SK-N-SH (cell line): ENCODE measurements around the gene CSRP2. TPM values are rescaled to one million over a fixed set of nuclear protein-coding genes. Genes with fewer than 3 reads are reported as not detected.

ENCODE experiments used
- CTCF ChIA-PET: fragments of 300-600, 350-600 bp; formaldehyde crosslinking; extraction: SDS; loops from one replicate; lab custom pipeline; 2021; lab: Yijun Ruan, JAX
- POLR2A ChIA-PET: fragments of 350-600 bp; sonication (Branson Sonifier 250); formaldehyde crosslinking; extraction: SDS; loops from one replicate; lab custom pipeline; 2020; ENCODE audit warnings: antibody characterized with exemption, inconsistent platforms; lab: Yijun Ruan, JAX
- DNase-seq: peaks from one replicate; pipeline ENCODE4 v3.0.0; 2012
- H2AFZ ChIP-seq: fragments of 200-600 bp; sonication (generic); 2 replicates; pipeline ENCODE4 v1.8.1; 2016; ENCODE audit warnings: antibody characterized with exemption, mild to moderate bottlenecking, low read depth
- H3F3A ChIP-seq: fragments of 200-600 bp; sonication (generic); replicated peaks from 2 replicates; pipeline ENCODE3; 2016; ENCODE audit warnings: antibody characterized with exemption, mild to moderate bottlenecking; ENCODE audit not compliant: insufficient read depth
- H3K27ac ChIP-seq, 2 experiments: fragments of 200-500 bp in 1 of 2; fragments of 200-600 bp in 1 of 2; sonication (Bioruptor generic) in 1 of 2; sonication (generic), shearing (Covaris generic) in 1 of 2; 2 replicates each; pipeline versions ENCODE4 v1.5.1 to v1.6.1; 2014 to 2016; ENCODE audit warnings: low read depth in 2 of 2, inconsistent platforms in 1 of 2, low read length in 1 of 2, mild to moderate bottlenecking in 1 of 2, mixed read lengths in 1 of 2
- H3K27me3 ChIP-seq: fragments of 200-600 bp; sonication (generic), shearing (Covaris generic); 2 replicates; pipeline ENCODE4 v1.6.1; 2016; ENCODE audit warnings: mixed run types; ENCODE audit not compliant: insufficient read depth
- H3K36me3 ChIP-seq, 2 experiments: fragments of 200-500 bp in 1 of 2; fragments of 200-600 bp in 1 of 2; sonication (Bioruptor generic) in 1 of 2; sonication (generic) in 1 of 2; replicated peaks in 1 of 2; 2 replicates each; pipeline versions ENCODE3 to v1.5.1; 2014 to 2016; ENCODE audit warnings: low read length in 1 of 2, mild to moderate bottlenecking in 1 of 2; ENCODE audit not compliant: insufficient read depth in 2 of 2, control insufficient read depth in 1 of 2
- H3K4me1 ChIP-seq, 2 experiments: fragments of 200-500 bp in 1 of 2; fragments of 200-600 bp in 1 of 2; sonication (Bioruptor generic) in 1 of 2; sonication (generic), shearing (Covaris generic) in 1 of 2; 2 replicates each; pipeline versions ENCODE4 v1.5.1 to v1.6.1; 2014 to 2016; ENCODE audit warnings: low read depth in 1 of 2, low read length in 1 of 2, mixed run types in 1 of 2; ENCODE audit not compliant: insufficient read depth in 2 of 2, control insufficient read depth in 1 of 2
- H3K4me2 ChIP-seq: fragments of 200-600 bp; sonication (generic), shearing (Covaris generic); 2 replicates; pipeline ENCODE4 v1.6.1; 2017; ENCODE audit warnings: mixed run types
- H3K4me3 ChIP-seq, 2 experiments: fragments of 200-500 bp in 1 of 2; fragments of 200-600 bp in 1 of 2; sonication (Bioruptor generic) in 1 of 2; sonication (generic), shearing (Covaris generic) in 1 of 2; 2 replicates each; pipeline versions ENCODE4 v1.5.1 to v1.8.1; 2014 to 2016; ENCODE audit warnings: low read depth in 2 of 2, inconsistent platforms in 1 of 2, low read length in 1 of 2, mild to moderate bottlenecking in 1 of 2, mixed read lengths in 1 of 2, moderate library complexity in 1 of 2
- H3K79me2 ChIP-seq: fragments of 200-600 bp; sonication (generic); 2 replicates; pipeline ENCODE4 v1.8.1; 2017; ENCODE audit warnings: mild to moderate bottlenecking; ENCODE audit not compliant: insufficient read depth
- H3K9ac ChIP-seq: fragments of 200-600 bp; sonication (generic); 2 replicates; pipeline ENCODE4 v1.6.1; 2017; ENCODE audit warnings: mixed run types
- H3K9me2 ChIP-seq: fragments of 200-600 bp; sonication (generic); 2 replicates; pipeline ENCODE4 v1.6.1; 2017; ENCODE audit warnings: mixed run types
- H3K9me3 ChIP-seq: fragments of 200-600 bp; sonication (generic); 2 replicates; pipeline ENCODE4 v1.6.1; 2017; ENCODE audit warnings: mixed run types, mild to moderate bottlenecking, moderate library complexity
- H4K20me1 ChIP-seq: fragments of 200-600 bp; sonication (generic); 2 replicates; pipeline ENCODE4 v1.6.1; 2017; ENCODE audit warnings: mild to moderate bottlenecking, mixed run types; ENCODE audit not compliant: insufficient read depth
- CHD2 ChIP-seq: fragments of 150-350 bp; IDR thresholded peaks from 2 replicates; pipeline ENCODE4 v1.6.1; 2018; ENCODE audit warnings: low read length; ENCODE audit not compliant: partially characterized antibody
- FOSL2 ChIP-seq: IDR thresholded peaks from 2 replicates; pipeline ENCODE4 v1.4.0; 2012; ENCODE audit warnings: low read depth, mild to moderate bottlenecking, moderate library complexity, borderline replicate concordance
- GABPA ChIP-seq: IDR thresholded peaks from 2 replicates; pipeline ENCODE4 v1.4.0; 2012; ENCODE audit warnings: low read depth, mild to moderate bottlenecking
- JUND ChIP-seq: IDR thresholded peaks from 2 replicates; pipeline ENCODE4 v1.4.0; 2012
- MEF2A ChIP-seq: IDR thresholded peaks from 2 replicates; pipeline ENCODE4 v1.4.0; 2012; ENCODE audit warnings: low read depth, borderline replicate concordance
- NFIC ChIP-seq: IDR thresholded peaks from 2 replicates; pipeline ENCODE4 v1.4.0; 2012; ENCODE audit warnings: borderline replicate concordance
- NRF1 ChIP-seq: IDR thresholded peaks from 2 replicates; pipeline ENCODE4 v1.6.1; 2012; ENCODE audit warnings: low read depth, mild to moderate bottlenecking, low read length
- POLR2AphosphoS5 ChIP-seq: IDR thresholded peaks from 2 replicates; pipeline ENCODE4 v1.6.1; 2012; ENCODE audit warnings: low read depth, low read length
- RCOR1 ChIP-seq: fragments of 150-350 bp; IDR thresholded peaks from 2 replicates; pipeline ENCODE4 v1.6.1; 2017; ENCODE audit warnings: antibody characterized with exemption, low read length
- RXRA ChIP-seq: IDR thresholded peaks from 2 replicates; pipeline ENCODE4 v1.4.0; 2012; ENCODE audit warnings: low read depth, mild to moderate bottlenecking, borderline replicate concordance
- TEAD4 ChIP-seq: IDR thresholded peaks from 2 replicates; pipeline ENCODE4 v1.4.0; 2012; ENCODE audit warnings: mild to moderate bottlenecking, borderline replicate concordance; ENCODE audit not compliant: insufficient read depth
- WGBS: methylation state at CpG from one replicate; pipeline ENCODE4 v1.1.6; 2017; ENCODE audit warnings: low lambda C conversion rate; 5-methylcytosine and 5-hydroxymethylcytosine counted together
- polyA plus RNA-seq, 3 experiments: library from polyadenylated mRNA; depleted of rRNA; stranded (reverse); fragments of >200 nt; gene quantifications; 2 replicates each; pipeline ENCODE4 v1.2.3, GENCODE V29; 2012
- TF ChIP-seq, protein P1 (sequence below): IDR thresholded peaks from 2 replicates; pipeline ENCODE4; 2012

Gene CSRP2
- polyA plus RNA-seq, 1 of the 3 experiments (the other 2 are of a cell fraction) = 87.6 TPM

- TF ChIP-seq CHD2 = no peak
- TF ChIP-seq GABPA = no peak
- TF ChIP-seq POLR2AphosphoS5 = no peak
- TF ChIP-seq JUND = no peak
- TF ChIP-seq, protein P1, sequence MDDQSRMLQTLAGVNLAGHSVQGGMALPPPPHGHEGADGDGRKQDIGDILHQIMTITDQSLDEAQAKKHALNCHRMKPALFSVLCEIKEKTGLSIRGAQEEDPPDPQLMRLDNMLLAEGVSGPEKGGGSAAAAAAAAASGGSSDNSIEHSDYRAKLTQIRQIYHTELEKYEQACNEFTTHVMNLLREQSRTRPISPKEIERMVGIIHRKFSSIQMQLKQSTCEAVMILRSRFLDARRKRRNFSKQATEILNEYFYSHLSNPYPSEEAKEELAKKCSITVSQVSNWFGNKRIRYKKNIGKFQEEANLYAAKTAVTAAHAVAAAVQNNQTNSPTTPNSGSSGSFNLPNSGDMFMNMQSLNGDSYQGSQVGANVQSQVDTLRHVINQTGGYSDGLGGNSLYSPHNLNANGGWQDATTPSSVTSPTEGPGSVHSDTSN = no peak
- TF ChIP-seq NFIC = no peak
These were observed 22.7 kb downstream of the CSRP2 start (continued) for GRCh38 chr12:76856018-76856644.

GRCh38 chr12:76855271-76855670 lies 23.5 kb downstream of the CSRP2 start:
- WGBS = 95% methylated on average over 4 of the region's 4 CpGs
- CTCF ChIA-PET = interaction anchor here (1.4 kb wide), 1 partner anchor 234 kb away, joined by 3 read pairs; no protein-coding TSS in a partner anchor
- DNase-seq = no peak

GRCh38 chr12:76852106-76852505 lies 26.7 kb downstream of the CSRP2 start:
- peaks cover 22% of the 10 kb centered on the region for H3F3A ChIP-seq
- H3K36me3 ChIP-seq = peaks cover 64 to 81% of the 10 kb centered on the region in 2 experiments
- H3K9me3 ChIP-seq = no peaks in the 10 kb centered on the region; the same call in 1 of the 2 replicates
- H3K9me2 ChIP-seq = no peaks in the 10 kb centered on the region
- 96% methylated on average over 1 of the region's 1 CpG for WGBS
- no peaks in the 10 kb centered on the region for H4K20me1 ChIP-seq
- H3K27me3 ChIP-seq = no peaks in the 10 kb centered on the region
- H3K4me2 ChIP-seq = no peak overlapping the region
- no peak overlapping the region for H3K9ac ChIP-seq
- TF ChIP-seq RXRA (no peak), FOSL2 (no peak)
- H3K79me2 ChIP-seq = no peaks in the 10 kb centered on the region
- H2AFZ ChIP-seq = no peak overlapping the region
- H3K4me3 ChIP-seq = no peak overlapping the region
- ChIA-PET POLR2A (no interaction called here), CTCF (interaction anchor here (1.5 kb wide), 1 partner anchor 159 kb away, joined by 6 read pairs; no protein-coding TSS in a partner anchor)
- DNase-seq = no peak
- H3K4me1 ChIP-seq = no peaks in the 10 kb centered on the region
- H3K27ac ChIP-seq = no peak overlapping the region

More at GRCh38 chr12:76855271-76855670, 23.5 kb downstream of the CSRP2 start:
- no peaks in the 10 kb centered on the region for H3K79me2 ChIP-seq
- H3F3A ChIP-seq = peaks cover 22% of the 10 kb centered on the region
- H3K9me3 ChIP-seq = no peaks in the 10 kb centered on the region; the same call in 1 of the 2 replicates
- no peak for TF ChIP-seq NRF1
- TF ChIP-seq MEF2A = no peak
- TF ChIP-seq NFIC = no peak
- no peak for TF ChIP-seq RCOR1
- no peak for TF ChIP-seq TEAD4
- TF ChIP-seq, all 33 proteins: peak for 0
- H3K4me1 ChIP-seq = no peaks in the 10 kb centered on the region
- H4K20me1 ChIP-seq = no peaks in the 10 kb centered on the region
- H3K9me2 ChIP-seq = no peaks in the 10 kb centered on the region
- POLR2A ChIA-PET = no interaction called here
- H3K9ac ChIP-seq = no peak overlapping the region
- H3K27ac ChIP-seq = no peak overlapping the region
- H2AFZ ChIP-seq = no peak overlapping the region
- H3K36me3 ChIP-seq = peaks cover 65 to 74% of the 10 kb centered on the region in 2 experiments
- no peak overlapping the region for H3K4me2 ChIP-seq
- no peak overlapping the region for H3K4me3 ChIP-seq
- no peaks in the 10 kb centered on the region for H3K27me3 ChIP-seq
